Endodermal cell (in vitro differentiated cells): ENCODE results near the gene BTBD2. TPM values are rescaled to one million over a fixed set of nuclear protein-coding genes. Genes with fewer than 3 reads are reported as not detected.
A peak's percentile ranks its signal among the peaks of the same experiment; 100 is the strongest.

ENCODE experiments used
- DNase-seq: peaks from one replicate; pipeline ENCODE4 v3.0.0-alpha.2; 2017
- H3K27ac ChIP-seq: 2 replicates; pipeline ENCODE4 v1.5.1; 2013; ENCODE audit warnings: mild to moderate bottlenecking, low read depth, low read length, moderate library complexity
- H3K27me3 ChIP-seq: 2 replicates; pipeline ENCODE4 v1.6.1; 2013; ENCODE audit warnings: mild to moderate bottlenecking, low read length, moderate library complexity; ENCODE audit not compliant: insufficient read depth, control insufficient read depth, poor library complexity, severe bottlenecking
- H3K36me3 ChIP-seq: 2 replicates; pipeline ENCODE4 v1.7.0; 2013; ENCODE audit warnings: mild to moderate bottlenecking, low read length, moderate library complexity; ENCODE audit not compliant: control insufficient read depth, insufficient read depth
- H3K4me1 ChIP-seq: one replicate; pipeline ENCODE4 v1.7.0; 2013; ENCODE audit warnings: low read length; ENCODE audit not compliant: control insufficient read depth, insufficient read depth
- H3K4me3 ChIP-seq: 2 replicates; pipeline ENCODE4 v1.5.1; 2013; ENCODE audit warnings: mild to moderate bottlenecking, low read length, moderate library complexity
- H3K9ac ChIP-seq: 2 replicates; pipeline ENCODE4 v1.6.1; 2013; ENCODE audit warnings: mild to moderate bottlenecking, low read length, moderate library complexity; ENCODE audit not compliant: poor library complexity, severe bottlenecking; ENCODE audit errors: extremely low read depth
- H3K9me3 ChIP-seq: 2 replicates; pipeline ENCODE4 v1.6.1; 2013; ENCODE audit warnings: mild to moderate bottlenecking, low read length, moderate library complexity; ENCODE audit not compliant: control insufficient read depth
- H3K27ac Mint-ChIP-seq: 2 replicates; pipeline ENCODE4 v1.8.0; 2020; ENCODE audit warnings: mixed read lengths
- H3K27me3 Mint-ChIP-seq: 2 replicates; pipeline ENCODE4 v1.8.0; 2021; ENCODE audit warnings: mild to moderate bottlenecking, mixed read lengths; ENCODE audit not compliant: insufficient read depth
- H3K36me3 Mint-ChIP-seq: 2 replicates; pipeline ENCODE4 v1.8.0; 2020; ENCODE audit warnings: low read depth, mixed read lengths
- H3K4me1 Mint-ChIP-seq: 2 replicates; pipeline ENCODE4 v1.8.0; 2020; ENCODE audit warnings: mixed read lengths
- H3K4me3 Mint-ChIP-seq: 2 replicates; pipeline ENCODE4 v1.8.0; 2020; ENCODE audit warnings: mild to moderate bottlenecking, moderate library complexity, mixed read lengths
- H3K9me3 Mint-ChIP-seq: 2 replicates; pipeline ENCODE4 v1.8.0; 2020; ENCODE audit warnings: mild to moderate bottlenecking, mixed read lengths
- WGBS, 2 experiments: methylation state at CpG; one replicate each; pipeline versions ENCODE4 v1.1.5 to v1.1.7; 2013; ENCODE audit warnings: missing lambda C conversion rate in 2 of 2, mixed read lengths in 1 of 2; ENCODE audit not compliant: insufficient coverage in 1 of 2, insufficient read length in 1 of 2; 5-methylcytosine and 5-hydroxymethylcytosine counted together
- total RNA-seq, 2 donors: library from RNA; stranded (reverse); fragmentation: NEBNext Ultra II Directional in 1 of 2; extraction: Animal tissue kit (Norgen Biotek cat#: 25700) in 1 of 2; gene quantifications; 2 replicates in 1 of 2; 3 replicates in 1 of 2; pipeline ENCODE4 v1.2.1, GENCODE V29; 2021
- TF ChIP-seq, protein P1 (sequence below): fragments of 200-600 bp; sonication (generic); conservative IDR thresholded peaks from 2 replicates; pipeline ENCODE4 v1.5.0; 2021; ENCODE audit warnings: antibody characterized with exemption, mild to moderate bottlenecking

The BTBD2 gene
- total RNA-seq, 2 donors from 2014 or later: 107 to 112 TPM

DNA sequence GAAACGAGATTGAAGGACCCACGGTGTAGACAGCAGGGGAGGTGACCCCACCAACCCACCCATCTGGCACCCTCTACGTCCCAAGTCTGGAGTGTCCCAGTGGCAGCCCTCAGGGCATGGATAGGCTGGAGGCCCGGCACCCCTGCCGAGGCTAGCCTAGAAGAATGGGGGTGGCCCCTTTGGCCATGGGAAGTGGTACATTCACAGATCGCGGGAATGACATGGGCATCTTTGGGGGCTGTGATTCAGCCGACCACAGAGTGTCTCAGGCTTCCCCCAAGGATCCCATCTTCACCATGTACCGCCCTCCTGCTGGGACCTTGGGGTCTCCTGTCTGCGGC lies 46.8 kb upstream of the BTBD2 start:
- Mint-ChIP-seq H3K36me3 (no peaks in the 10 kb centered on the region), H3K27ac (peak overlapping the region; percentile 97), H3K4me1 (peaks cover 15% of the 10 kb centered on the region), H3K4me3 (peak overlapping the region; percentile 72), H3K9me3 (no peaks in the 10 kb centered on the region), H3K27me3 (no peaks in the 10 kb centered on the region)
- Histone ChIP-seq H3K27me3 (no peaks in the 10 kb centered on the region), H3K36me3 (no peaks in the 10 kb centered on the region), H3K9ac (no peak overlapping the region), H3K27ac (peak overlapping the region; percentile 80), H3K9me3 (no peaks in the 10 kb centered on the region), H3K4me3 (peak overlapping the region; percentile 90), H3K4me1 (peaks cover 5% of the 10 kb centered on the region)
- 87 to 93% methylated on average over 3 to 10 of the region's 10 CpGs for WGBS, 2 experiments
- TF ChIP-seq, protein P1, sequence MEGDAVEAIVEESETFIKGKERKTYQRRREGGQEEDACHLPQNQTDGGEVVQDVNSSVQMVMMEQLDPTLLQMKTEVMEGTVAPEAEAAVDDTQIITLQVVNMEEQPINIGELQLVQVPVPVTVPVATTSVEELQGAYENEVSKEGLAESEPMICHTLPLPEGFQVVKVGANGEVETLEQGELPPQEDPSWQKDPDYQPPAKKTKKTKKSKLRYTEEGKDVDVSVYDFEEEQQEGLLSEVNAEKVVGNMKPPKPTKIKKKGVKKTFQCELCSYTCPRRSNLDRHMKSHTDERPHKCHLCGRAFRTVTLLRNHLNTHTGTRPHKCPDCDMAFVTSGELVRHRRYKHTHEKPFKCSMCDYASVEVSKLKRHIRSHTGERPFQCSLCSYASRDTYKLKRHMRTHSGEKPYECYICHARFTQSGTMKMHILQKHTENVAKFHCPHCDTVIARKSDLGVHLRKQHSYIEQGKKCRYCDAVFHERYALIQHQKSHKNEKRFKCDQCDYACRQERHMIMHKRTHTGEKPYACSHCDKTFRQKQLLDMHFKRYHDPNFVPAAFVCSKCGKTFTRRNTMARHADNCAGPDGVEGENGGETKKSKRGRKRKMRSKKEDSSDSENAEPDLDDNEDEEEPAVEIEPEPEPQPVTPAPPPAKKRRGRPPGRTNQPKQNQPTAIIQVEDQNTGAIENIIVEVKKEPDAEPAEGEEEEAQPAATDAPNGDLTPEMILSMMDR: no peak
- DNase-seq: no peak

GRCh38 chr19:2061495-2062388 lies 46.2 kb upstream of the BTBD2 start:
- DNase-seq: peak; percentile 99
- 4 to 11% methylated on average over 30 to 50 of the region's 50 CpGs for WGBS, 2 experiments
- no peaks in the 10 kb centered on the region for H3K27me3 ChIP-seq
- peak overlapping the region; percentile 90 for H3K4me3 ChIP-seq
- peak overlapping the region; percentile 95 for H3K27ac ChIP-seq
- TF ChIP-seq, protein P1: peak; percentile 14
- no peaks in the 10 kb centered on the region for H3K36me3 Mint-ChIP-seq
- no peaks in the 10 kb centered on the region for H3K9me3 Mint-ChIP-seq
- peak overlapping the region; percentile 97 for H3K27ac Mint-ChIP-seq
- H3K27me3 Mint-ChIP-seq: no peaks in the 10 kb centered on the region
- H3K4me1 ChIP-seq: peaks cover 5% of the 10 kb centered on the region
- peak overlapping the region; percentile 76 for H3K9ac ChIP-seq
- H3K9me3 ChIP-seq: no peaks in the 10 kb centered on the region
- no peaks in the 10 kb centered on the region for H3K36me3 ChIP-seq
- H3K4me3 Mint-ChIP-seq: peak overlapping the region; percentile 72
- H3K4me1 Mint-ChIP-seq: peaks cover 15% of the 10 kb centered on the region

DNA sequence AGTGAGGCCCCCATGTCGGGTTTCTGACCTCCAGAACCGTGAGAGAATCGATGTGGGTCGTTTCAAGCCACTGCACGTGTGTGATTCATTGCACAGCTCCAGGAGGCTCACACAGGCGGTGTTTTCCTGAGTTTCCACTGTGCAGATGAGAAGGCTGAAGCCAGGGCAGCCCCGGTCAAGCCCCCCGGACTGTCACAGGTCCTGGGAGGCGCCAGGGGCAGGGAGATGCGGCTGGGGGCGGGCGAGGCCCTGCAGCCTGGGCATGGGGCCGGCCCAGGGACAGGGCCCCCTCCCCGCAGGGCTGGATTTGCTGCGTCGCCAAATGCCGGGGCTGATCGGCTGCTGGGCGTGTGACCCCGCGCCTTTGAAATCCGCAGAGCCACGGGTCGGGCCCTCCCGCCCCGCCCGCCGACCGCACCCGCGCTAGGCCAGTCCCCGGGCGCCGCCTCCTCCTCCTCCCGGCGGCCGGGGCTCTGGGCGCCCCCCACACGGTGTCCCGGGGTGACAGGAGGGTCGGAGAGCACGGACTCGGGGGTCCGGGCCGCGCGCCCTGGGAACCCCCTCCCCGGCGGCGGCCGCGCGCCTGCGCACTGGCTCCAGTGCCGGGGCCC lies 45.5 kb upstream of the BTBD2 start:
- Histone ChIP-seq H3K36me3 (no peaks in the 10 kb centered on the region), H3K27me3 (no peaks in the 10 kb centered on the region), H3K4me1 (peaks cover 5% of the 10 kb centered on the region), H3K4me3 (peak overlapping the region; percentile 90), H3K27ac (peak overlapping the region; percentile 95), H3K9me3 (no peaks in the 10 kb centered on the region), H3K9ac (peak overlapping the region; percentile 67)
- TF ChIP-seq, protein P1: no peak
- H3K27me3 Mint-ChIP-seq: no peaks in the 10 kb centered on the region
- 0 to 1% methylated on average over 5 to 55 of the region's 55 CpGs for whole genome bisulfite sequencing, 2 experiments
- H3K27ac Mint-ChIP-seq: peak overlapping the region; percentile 95
- H3K9me3 Mint-ChIP-seq: no peaks in the 10 kb centered on the region
- H3K36me3 Mint-ChIP-seq: no peaks in the 10 kb centered on the region
- H3K4me1 Mint-ChIP-seq: peaks cover 15% of the 10 kb centered on the region
- H3K4me3 Mint-ChIP-seq: peak overlapping the region; percentile 72
- DNase-seq: peak; percentile 90
